CD4-positive, alpha-beta T cell (primary cell): ENCODE data around the gene CTPS2. TPM values are rescaled to one million over a fixed set of nuclear protein-coding genes. Genes with fewer than 3 reads are reported as not detected.

Experiments
- ATAC-seq: fragments of 200-7000 bp; cut with Tn5 transposase; one replicate; pipeline ENCODE4 v1.10.0; 2022; ENCODE audit warnings: mild to moderate bottlenecking; ENCODE audit not compliant: poor library complexity
- CTCF ChIA-PET: fragments of 350-600 bp; sonication (Branson Sonifier 250); formaldehyde crosslinking; loops from one replicate; lab custom pipeline; 2021; ENCODE audit warnings: antibody characterized with exemption, inconsistent platforms; lab: Charles Lee
- POLR2A ChIA-PET: fragments of 350-600 bp; sonication (Branson Sonifier 250); formaldehyde crosslinking; loops from one replicate; lab custom pipeline; 2021; ENCODE audit warnings: antibody characterized with exemption, inconsistent platforms; lab: Charles Lee
- DNase-seq, 14 experiments: peaks; one replicate each; pipeline ENCODE4 v3.0.0-alpha.2; 2013 to 2020; ENCODE audit warnings: mixed read lengths in 2 of 14
- H3K27ac ChIP-seq, 2 donors: one replicate each; pipeline versions ENCODE4 v1.5.1 to v1.7.0; 2013; ENCODE audit warnings: low read length in 2 of 2, low read depth in 1 of 2, mild to moderate bottlenecking in 1 of 2
- H3K27me3 ChIP-seq, 2 experiments: 1 replicate in 1 of 2; 2 replicates in 1 of 2; pipeline versions ENCODE4 v1.6.1 to v1.7.0; 2013; ENCODE audit warnings: low read length in 2 of 2, control low read depth in 1 of 2, mild to moderate bottlenecking in 1 of 2, moderate library complexity in 1 of 2; ENCODE audit not compliant: insufficient read depth in 2 of 2, control insufficient read depth in 1 of 2
- H3K36me3 ChIP-seq: one replicate; pipeline ENCODE4 v1.6.1; 2013; ENCODE audit warnings: low read length, control low read depth; ENCODE audit not compliant: insufficient read depth
- H3K4me1 ChIP-seq: one replicate; pipeline ENCODE4 v1.6.1; 2013; ENCODE audit warnings: low read length, control low read depth; ENCODE audit not compliant: insufficient read depth
- H3K4me3 ChIP-seq: one replicate; pipeline ENCODE4 v1.5.1; 2013; ENCODE audit warnings: mild to moderate bottlenecking, low read length, moderate library complexity
- H3K9me3 ChIP-seq, 2 experiments: 1 replicate in 1 of 2; 2 replicates in 1 of 2; pipeline versions ENCODE4 v1.6.1 to v1.7.0; 2013; ENCODE audit warnings: low read length in 2 of 2, mild to moderate bottlenecking in 2 of 2, control low read depth in 1 of 2, moderate library complexity in 1 of 2; ENCODE audit not compliant: control insufficient read depth in 1 of 2, insufficient read depth in 1 of 2
- H3K27ac Mint-ChIP-seq: one replicate; pipeline ENCODE4 v1.8.0; 2020; ENCODE audit warnings: mixed read lengths
- H3K27me3 Mint-ChIP-seq: one replicate; pipeline ENCODE4 v1.8.0; 2021; ENCODE audit warnings: mixed read lengths
- H3K36me3 Mint-ChIP-seq: one replicate; pipeline ENCODE4 v1.8.0; 2021; ENCODE audit warnings: low read depth, mixed read lengths
- H3K4me1 Mint-ChIP-seq: one replicate; pipeline ENCODE4 v1.8.0; 2021; ENCODE audit warnings: low read depth, mixed read lengths
- H3K4me3 Mint-ChIP-seq: one replicate; pipeline ENCODE4 v1.8.0; 2020; ENCODE audit warnings: mild to moderate bottlenecking, mixed read lengths
- H3K9me3 Mint-ChIP-seq: one replicate; pipeline ENCODE4 v1.8.0; 2020; ENCODE audit warnings: mixed read lengths
- intact Hi-C, 2 experiments: fragments of 100-400 bp; cut with DNase I in 1 of 2; cut with micrococcal nuclease in 1 of 2; formaldehyde crosslinking; loops; one replicate each; pipeline versions ENCODE4 v1.15.1 to v1.9.0; 2023 to 2025; cut with DNase I, micrococcal nuclease
- total RNA-seq, 174 experiments: library from RNA in 2 of 174; stranded (reverse) in 2 of 174; gene quantifications; one replicate each; pipeline ENCODE4 v1.2.3 and lab custom pipeline; 2021 to 2026
- TF ChIP-seq, protein P1 (sequence below): fragments of 200-600 bp; IDR thresholded peaks from one replicate; pipeline ENCODE4 v1.8.0; 2022; ENCODE audit warnings: antibody characterized with exemption, mild to moderate bottlenecking

Gene CTPS2
- total RNA-seq, 2 experiments from 2014 or later: 3.8 to 4.6 TPM

DNA sequence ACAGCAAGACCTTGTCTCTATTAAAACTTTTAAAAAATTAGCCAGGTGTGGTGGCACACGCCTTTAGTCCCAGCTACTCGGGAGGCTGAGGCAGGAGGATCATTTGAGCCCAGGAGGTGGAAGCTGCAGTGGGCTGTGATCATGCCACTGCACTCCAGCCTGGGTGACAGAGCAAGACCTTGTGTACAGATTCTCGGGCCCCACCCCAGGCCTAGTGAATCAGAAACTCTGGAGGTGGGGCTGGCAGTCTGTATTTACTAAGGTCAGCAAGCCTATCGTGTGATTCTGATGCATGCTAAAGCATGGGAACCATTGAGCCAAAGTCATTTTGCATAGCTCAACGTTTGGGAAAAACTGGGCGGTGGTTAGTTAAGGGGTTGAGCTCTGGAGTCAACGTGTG is 59.0 kb downstream of the CTPS2 start:
- no peaks in the 10 kb centered on the region for H3K36me3 Mint-ChIP-seq
- Histone ChIP-seq H3K27ac (no peak overlapping the region), H3K27me3 (no peaks in the 10 kb centered on the region), H3K36me3 (no peaks in the 10 kb centered on the region), H3K9me3 (no peaks in the 10 kb centered on the region), H3K4me1 (no peaks in the 10 kb centered on the region), H3K4me3 (no peak overlapping the region)
- intact Hi-C loops: no loop called here
- H3K27me3 Mint-ChIP-seq: no peaks in the 10 kb centered on the region
- TF ChIP-seq, protein P1, sequence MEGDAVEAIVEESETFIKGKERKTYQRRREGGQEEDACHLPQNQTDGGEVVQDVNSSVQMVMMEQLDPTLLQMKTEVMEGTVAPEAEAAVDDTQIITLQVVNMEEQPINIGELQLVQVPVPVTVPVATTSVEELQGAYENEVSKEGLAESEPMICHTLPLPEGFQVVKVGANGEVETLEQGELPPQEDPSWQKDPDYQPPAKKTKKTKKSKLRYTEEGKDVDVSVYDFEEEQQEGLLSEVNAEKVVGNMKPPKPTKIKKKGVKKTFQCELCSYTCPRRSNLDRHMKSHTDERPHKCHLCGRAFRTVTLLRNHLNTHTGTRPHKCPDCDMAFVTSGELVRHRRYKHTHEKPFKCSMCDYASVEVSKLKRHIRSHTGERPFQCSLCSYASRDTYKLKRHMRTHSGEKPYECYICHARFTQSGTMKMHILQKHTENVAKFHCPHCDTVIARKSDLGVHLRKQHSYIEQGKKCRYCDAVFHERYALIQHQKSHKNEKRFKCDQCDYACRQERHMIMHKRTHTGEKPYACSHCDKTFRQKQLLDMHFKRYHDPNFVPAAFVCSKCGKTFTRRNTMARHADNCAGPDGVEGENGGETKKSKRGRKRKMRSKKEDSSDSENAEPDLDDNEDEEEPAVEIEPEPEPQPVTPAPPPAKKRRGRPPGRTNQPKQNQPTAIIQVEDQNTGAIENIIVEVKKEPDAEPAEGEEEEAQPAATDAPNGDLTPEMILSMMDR: no peak
- CTCF ChIA-PET: no interaction called here
- H3K4me3 Mint-ChIP-seq: no peak overlapping the region
- POLR2A ChIA-PET: no interaction called here
- DNase-seq: no peak
- H3K9me3 Mint-ChIP-seq: no peaks in the 10 kb centered on the region
- no peak for ATAC-seq
- H3K4me1 Mint-ChIP-seq: no peaks in the 10 kb centered on the region
- no peak overlapping the region for H3K27ac Mint-ChIP-seq

DNA sequence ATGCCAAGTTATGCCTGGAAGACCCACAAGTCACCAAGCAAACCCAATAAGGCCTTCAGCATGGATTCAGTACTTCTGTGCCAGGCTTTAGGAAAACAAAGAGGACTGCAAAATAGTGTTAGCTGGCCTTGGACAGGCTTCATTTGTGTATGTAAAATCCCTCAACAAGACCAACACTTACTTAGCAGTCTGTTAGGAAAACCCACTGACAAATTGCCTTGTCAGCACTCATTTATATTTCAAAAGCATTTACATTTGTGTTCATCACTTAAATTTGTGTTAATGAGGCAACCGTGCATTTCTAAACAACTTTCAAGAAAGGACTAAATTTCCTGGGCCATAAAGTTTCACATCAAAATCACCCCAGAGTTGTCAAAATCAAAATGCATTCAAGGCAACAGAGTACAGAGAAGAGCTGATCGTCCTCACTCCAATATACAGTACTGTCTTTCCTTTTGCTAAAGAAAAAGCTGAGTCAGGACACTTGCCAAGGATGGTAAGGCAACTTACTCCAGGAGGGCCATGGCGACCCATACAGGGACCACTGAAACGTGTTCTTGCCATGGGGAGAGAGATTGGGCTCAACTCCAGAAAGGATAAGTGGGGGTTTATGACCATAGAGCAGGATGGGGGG is 61.0 kb downstream of the CTPS2 start:
- ATAC-seq: no peak
- H3K36me3 Mint-ChIP-seq: peaks cover 5% of the 10 kb centered on the region
- no peaks in the 10 kb centered on the region for H3K9me3 ChIP-seq
- H3K9me3 Mint-ChIP-seq: no peaks in the 10 kb centered on the region
- H3K4me3 ChIP-seq: no peak overlapping the region
- no peaks in the 10 kb centered on the region for H3K4me1 Mint-ChIP-seq
- no peaks in the 10 kb centered on the region for H3K27me3 Mint-ChIP-seq
- intact Hi-C loops: no loop called here
- no peaks in the 10 kb centered on the region for H3K4me1 ChIP-seq
- no peak overlapping the region for H3K27ac ChIP-seq
- no peak for DNase-seq
- ChIA-PET POLR2A (no interaction called here), CTCF (no interaction called here)
- H3K27ac Mint-ChIP-seq: no peak overlapping the region
- no peak overlapping the region for H3K4me3 Mint-ChIP-seq
- TF ChIP-seq, protein P1: no peak
- no peaks in the 10 kb centered on the region for H3K27me3 ChIP-seq
- no peaks in the 10 kb centered on the region for H3K36me3 ChIP-seq

DNA sequence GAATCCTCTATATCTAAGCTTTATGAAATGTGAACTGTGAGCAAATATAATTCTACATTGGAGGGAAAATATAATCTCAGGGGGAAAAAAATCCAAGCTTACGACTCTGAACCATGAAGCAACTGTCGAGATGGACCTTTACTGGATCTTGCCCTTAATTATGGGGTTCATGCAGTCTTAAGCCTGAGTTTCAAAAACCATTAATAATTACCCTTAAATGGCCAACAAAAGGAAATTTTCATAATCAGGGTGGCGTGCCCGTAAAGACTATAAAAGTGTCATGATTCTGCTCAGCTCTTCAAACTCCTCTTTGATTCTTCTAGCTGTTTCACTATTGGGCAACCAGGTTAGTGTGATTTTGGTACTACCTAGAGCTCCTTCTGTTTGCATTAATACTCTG is 62.6 kb downstream of the CTPS2 start, which contains the start of gene S100G:
TSS of gene S100G (plus strand) at position 301 of the 400 bp plus-strand sequence. CDS start 849 bp downstream, outside the sequence.
- ChIA-PET POLR2A (no interaction called here), CTCF (no interaction called here)
- no peak for ATAC-seq
- Mint-ChIP-seq H3K27ac (no peak within 1 kb of the TSS), H3K9me3 (no peaks in the 10 kb centered on the region), H3K27me3 (no peaks in the 10 kb centered on the region), H3K4me1 (no peaks in the 10 kb centered on the region), H3K4me3 (no peak within 1 kb of the TSS), H3K36me3 (peaks cover 5% of the 10 kb centered on the region)
- intact Hi-C loops: no loop called here
- H3K27ac ChIP-seq: no peak within 1 kb of the TSS
- no peaks in the 10 kb centered on the region for H3K4me1 ChIP-seq
- no peak within 1 kb of the TSS for H3K4me3 ChIP-seq
- no peak for DNase-seq
- no peaks in the 10 kb centered on the region for H3K9me3 ChIP-seq
- TF ChIP-seq, protein P1: no peak
- H3K27me3 ChIP-seq: no peaks in the 10 kb centered on the region
- H3K36me3 ChIP-seq: no peaks in the 10 kb centered on the region
